Ovary (tissue), 9 donors: ENCODE data around the gene DNAJC1. TPM values are rescaled to one million over a fixed set of nuclear protein-coding genes. Genes with fewer than 3 reads are reported as not detected.

Source experiments
- DNase-seq, 5 donors: peaks; one replicate each; pipeline ENCODE4 v3.0.0-alpha.2; 2019 to 2020
- H3K27ac ChIP-seq, 2 donors: fragments of 200-600 bp; one replicate each; pipeline versions ENCODE4 v1.5.1 to v1.8.0; 2019 to 2022
- H3K27me3 ChIP-seq: fragments of 200-600 bp; one replicate; pipeline ENCODE4 v1.8.0; 2022
- H3K36me3 ChIP-seq: fragments of 200-600 bp; sonication (generic); one replicate; pipeline ENCODE4 v1.5.1; 2019
- H3K4me1 ChIP-seq: one replicate; pipeline ENCODE4 v1.8.1; 2013; ENCODE audit warnings: mild to moderate bottlenecking, moderate library complexity; ENCODE audit not compliant: insufficient read depth
- H3K4me3 ChIP-seq: fragments of 200-600 bp; sonication (generic); one replicate; pipeline ENCODE4 v1.5.1; 2017
- H3K9me3 ChIP-seq, 2 donors: fragments of 200-600 bp in 1 of 2; sonication (generic) in 1 of 2; one replicate each; pipeline versions ENCODE4 v1.5.1 to v1.8.1; 2013 to 2019; ENCODE audit warnings: mild to moderate bottlenecking in 1 of 2, moderate library complexity in 1 of 2
- CTCF ChIP-seq, 3 donors: fragments of 450-650 bp in 2 of 3; fragments of 200-600 bp in 1 of 3; IDR thresholded peaks; one replicate each; pipeline versions ENCODE4 v1.5.1 to v1.8.0; 2016 to 2022; ENCODE audit warnings: antibody characterized with exemption in 3 of 3, mild to moderate bottlenecking in 1 of 3
- EP300 ChIP-seq: sonication (generic); formaldehyde crosslinking; IDR thresholded peaks from one replicate; pipeline ENCODE4 v1.6.1; 2017; ENCODE audit warnings: antibody characterized with exemption
- POLR2A ChIP-seq: fragments of 450-650 bp; IDR thresholded peaks from one replicate; pipeline ENCODE4 v1.6.1; 2017; ENCODE audit warnings: antibody characterized with exemption, mild to moderate bottlenecking, moderate library complexity
- WGBS, 3 donors: extraction: QIAGEN DNeasy Blood & Tissue Kit in 1 of 3; methylation state at CpG; one replicate each; pipeline versions ENCODE4 v1.1.5 to v1.1.7; 2013 to 2017; 5-methylcytosine and 5-hydroxymethylcytosine counted together
- intact Hi-C, 4 donors: fragments of 100-400 bp; cut with DNase I; formaldehyde crosslinking; loops; one replicate each; pipeline versions ENCODE4 v1.11.0 to v1.15.1; 2022 to 2023
- polyA plus RNA-seq, 2 donors: library from polyadenylated mRNA; stranded (reverse); fragments of 200-250 nt in 1 of 2; fragments of 350-450 nt in 1 of 2; fragmentation: Illumina TruSeq in 1 of 2; extraction: RNeasy Lipid Tissue Mini Kit (QIAGEN cat#74804) in 1 of 2; gene quantifications; one replicate each; pipeline ENCODE4 v1.2.3, GENCODE V29; 2013 to 2014
- total RNA-seq, 7 donors: library from RNA; depleted of rRNA in 2 of 7; stranded (reverse); fragments of >200 nt in 2 of 7; fragmentation: NEBNext Ultra II Directional in 3 of 7; extraction: Animal tissue kit (Norgen Biotek cat#: 25700) in 3 of 7; gene quantifications; one replicate each; pipeline versions ENCODE4 v1.1.0 to v1.2.4, GENCODE V29; 2016 to 2023
- donor health status: DM: no; HTN: no; CAD: no; lungs with moderate emphysema.
- donor health status: DM: no; HTN: no; CAD: no.
- donor health status: Bipolar disorder and iron deficiency.
- donor health status: DM: yes; HTN: yes; CAD: no.
- donor health status: DM: no; HTN: no; CAD: no.
- donor health status: DM: yes; HTN: yes; CAD: no.

DNAJC1 gene
- total and polyA plus RNA-seq, 9 donors = 18.8 to 62.7 (median 21.0) TPM

DNA sequence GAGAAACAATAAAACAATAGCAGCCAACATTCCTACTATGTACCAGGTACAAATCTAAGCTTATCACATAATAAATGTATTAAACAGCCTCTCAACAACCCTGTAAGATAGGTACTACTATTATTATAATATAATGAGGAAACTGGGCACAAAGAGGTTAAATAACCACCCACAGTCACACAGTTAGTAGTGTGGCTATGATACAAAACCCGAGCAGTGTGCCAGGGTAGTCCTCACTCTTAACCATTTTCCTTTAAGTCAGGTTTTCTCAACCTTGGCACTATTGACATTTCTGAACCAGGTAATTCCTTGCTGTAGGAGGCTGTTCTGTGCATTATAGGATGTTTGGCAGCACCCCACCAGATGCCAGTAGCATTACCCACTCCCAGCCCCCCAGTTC is 48.8 kb downstream of the DNAJC1 start:
- no peak for TF ChIP-seq EP300
- no peak for TF ChIP-seq CTCF (IDR thresholded peaks at IDR 0.05)
- no peak for TF ChIP-seq POLR2A
- intact Hi-C loops = loop anchor here in 1 of 4 donors (10.0 kb wide), 1 partner anchor 460 kb away; no protein-coding TSS in a partner anchor
- no peaks in the 10 kb centered on the region for H3K36me3 ChIP-seq
- 44 to 53% (median 47%) methylated on average over 1 of the region's 1 CpG for WGBS, 3 donors
- no peaks in the 10 kb centered on the region for H3K27me3 ChIP-seq
- no peaks in the 10 kb centered on the region for H3K9me3 ChIP-seq
- no peak for DNase-seq
- no peak overlapping the region for H3K27ac ChIP-seq
- no peak overlapping the region for H3K4me3 ChIP-seq
- no peaks in the 10 kb centered on the region for H3K4me1 ChIP-seq

GRCh38 chr10:21954132-21954531 is 49.4 kb downstream of the DNAJC1 start:
- intact Hi-C loops = loop anchor here in 1 of 4 donors (10.0 kb wide), 1 partner anchor 459 kb away; no protein-coding TSS in a partner anchor
- Histone ChIP-seq H3K27ac (no peak overlapping the region), H3K36me3 (no peaks in the 10 kb centered on the region), H3K9me3 (no peaks in the 10 kb centered on the region), H3K4me1 (no peaks in the 10 kb centered on the region), H3K27me3 (no peaks in the 10 kb centered on the region), H3K4me3 (no peak overlapping the region)
- no peak for TF ChIP-seq POLR2A
- no peak for TF ChIP-seq CTCF (IDR thresholded peaks at IDR 0.05)
- no peak for TF ChIP-seq EP300
- WGBS, 3 donors = 52 to 59% (median 53%) methylated on average over 5 of the region's 5 CpGs
- no peak for DNase-seq

DNA sequence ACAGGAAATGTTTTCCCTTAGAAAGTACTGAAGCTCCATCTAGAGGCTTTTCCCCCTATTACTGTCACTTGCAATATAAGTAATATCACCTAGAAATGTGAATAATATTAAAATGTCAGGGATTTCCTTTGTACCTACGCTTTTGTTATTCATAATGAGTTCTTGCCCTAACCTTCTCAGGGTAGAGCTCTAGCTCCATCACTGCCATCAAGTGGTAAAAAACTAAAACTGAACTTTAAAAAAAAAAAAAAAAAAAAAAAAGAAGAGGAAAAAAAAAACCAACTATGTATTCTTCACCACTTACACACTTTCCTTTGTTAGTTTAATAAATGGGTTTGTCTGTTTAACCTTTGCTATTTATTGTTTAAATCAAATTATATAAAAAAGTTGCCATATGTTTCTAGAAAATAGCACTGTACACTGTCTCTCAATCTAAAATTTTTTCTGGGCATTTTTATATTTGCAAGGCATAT is 49.9 kb downstream of the DNAJC1 start:
- no peaks in the 10 kb centered on the region for H3K4me1 ChIP-seq
- WGBS, 3 donors = 4 to 12% (median 5%) methylated on average over 1 of the region's 1 CpG
- no peaks in the 10 kb centered on the region for H3K9me3 ChIP-seq
- no peaks in the 10 kb centered on the region for H3K36me3 ChIP-seq
- TF ChIP-seq EP300 = no peak
- TF ChIP-seq CTCF (IDR thresholded peaks at IDR 0.05) = no peak
- no peak for TF ChIP-seq POLR2A
- no peak for DNase-seq
- intact Hi-C loops = loop anchor here in 1 of 4 donors (10.0 kb wide), 1 partner anchor 459 kb away; no protein-coding TSS in a partner anchor
- H3K27ac ChIP-seq = no peak overlapping the region
- H3K27me3 ChIP-seq = no peaks in the 10 kb centered on the region
- H3K4me3 ChIP-seq = no peak overlapping the region

GRCh38 chr10:21950566-21950965 is 53.0 kb downstream of the DNAJC1 start:
- Histone ChIP-seq H3K9me3 (no peaks in the 10 kb centered on the region), H3K4me3 (no peak overlapping the region), H3K27ac (no peak overlapping the region), H3K4me1 (no peaks in the 10 kb centered on the region), H3K36me3 (no peaks in the 10 kb centered on the region), H3K27me3 (no peaks in the 10 kb centered on the region)
- no peak for DNase-seq
- intact Hi-C loops = loop anchor here in 1 of 4 donors (10.0 kb wide), 1 partner anchor 456 kb away; no protein-coding TSS in a partner anchor
- WGBS, 3 donors = 29 to 47% (median 44%) methylated on average over 2 of the region's 2 CpGs
- TF ChIP-seq CTCF (IDR thresholded peaks at IDR 0.05) (no peak), POLR2A (no peak), EP300 (no peak)
